GM19467 (cell line): ENCODE measurements around the gene PRG3.
"Not testable (repeated sequence)": the region's sequence is repeated elsewhere in the genome, so short reads cannot be mapped to it uniquely, and the experiment has no call there.

Experiments used
- ATAC-seq: cut with Tn5 transposase; IDR thresholded peaks from one replicate; pipeline ENCODE4 v1.9.1; 2021; ENCODE audit warnings: mild to moderate bottlenecking, moderate library complexity; ENCODE audit not compliant: unreplicated experiment

Gene PRG3

GRCh38 chr11:57342702-57343101 is 38.2 kb downstream of the PRG3 start:
- ATAC-seq: no peak

- ATAC-seq: no peak
Observed at GRCh38 chr11:57341250-57341808, 39.6 kb downstream of the PRG3 start.

GRCh38 chr11:57340039-57340615 is 40.8 kb downstream of the PRG3 start:
- ATAC-seq: no peak

GRCh38 chr11:57339328-57339727 is 41.6 kb downstream of the PRG3 start:
- no peak for ATAC-seq

- ATAC-seq: no peak
Observed at GRCh38 chr11:57338142-57338541, 42.8 kb downstream of the PRG3 start, which contains the start of gene P2RX3. P2RX3 (plus strand) TSS chr11:57338352; CDS start chr11:57338551, 199 bp downstream.

- ATAC-seq: not testable (repeated sequence)
Observed at GRCh38 chr11:57336856-57337255, 44.1 kb downstream of the PRG3 start.

- peak; percentile 4 for ATAC-seq
Observed at GRCh38 chr11:57336111-57336666, 44.8 kb downstream of the PRG3 start.

- peak; percentile 100 for ATAC-seq
Observed at GRCh38 chr11:57335343-57336110, 45.4 kb downstream of the PRG3 start, which contains the start of gene SSRP1. SSRP1 (minus strand) TSS chr11:57335892; CDS start chr11:57335121, 771 bp downstream.

- ATAC-seq: no peak
Observed at GRCh38 chr11:57335023-57335342, 46.0 kb downstream of the PRG3 start.

- ATAC-seq: no peak
Observed at GRCh38 chr11:57332694-57333440, 48.1 kb downstream of the PRG3 start.

GRCh38 chr11:57331720-57332119 is 49.2 kb downstream of the PRG3 start:
- no peak for ATAC-seq

- no peak for ATAC-seq
Observed at GRCh38 chr11:57330029-57330428, 50.9 kb downstream of the PRG3 start.

GRCh38 chr11:57327721-57328120 is 53.2 kb downstream of the PRG3 start:
- no peak for ATAC-seq
